Right lobe of liver (tissue), 6 donors: Measurements from ENCODE around the gene TPGS2. TPM values are rescaled to one million over a fixed set of nuclear protein-coding genes. Genes with fewer than 3 reads are reported as not detected.
A peak's percentile ranks its signal among the peaks of the same experiment; 100 is the strongest.

Experiments used
- ATAC-seq, 4 donors: fragments of 200-7000 bp; cut with Tn5 transposase; one replicate each; pipeline ENCODE4 v1.9.1; 2020; ENCODE audit warnings: mild to moderate bottlenecking in 4 of 4, moderate library complexity in 4 of 4
- DNase-seq, 3 donors: peaks; one replicate each; pipeline ENCODE4 v3.0.0-alpha.2; 2020
- H3K27ac ChIP-seq, 3 donors: fragments of 200-600 bp; one replicate each; pipeline ENCODE4 v1.8.0; 2022
- H3K27me3 ChIP-seq, 2 donors: fragments of 200-600 bp; one replicate each; pipeline ENCODE4 v1.8.0; 2022
- H3K36me3 ChIP-seq, 4 donors: fragments of 200-600 bp; sonication (generic) in 1 of 4; one replicate each; pipeline versions ENCODE4 v1.5.1 to v1.8.0; 2017 to 2022; ENCODE audit warnings: control low read depth in 1 of 4
- H3K4me1 ChIP-seq, 4 donors: fragments of 200-600 bp; sonication (generic) in 1 of 4; one replicate each; pipeline versions ENCODE4 v1.5.1 to v1.8.0; 2017 to 2022; ENCODE audit warnings: control low read depth in 1 of 4
- H3K4me3 ChIP-seq, 3 donors: fragments of 200-600 bp; one replicate each; pipeline ENCODE4 v1.8.0; 2022
- H3K9me3 ChIP-seq, 4 donors: fragments of 200-600 bp; sonication (generic) in 1 of 4; one replicate each; pipeline versions ENCODE4 v1.5.1 to v1.8.0; 2017 to 2022; ENCODE audit warnings: control low read depth in 1 of 4
- CTCF ChIP-seq, 4 donors: fragments of 200-600 bp in 3 of 4; fragments of 450-650 bp in 1 of 4; IDR thresholded peaks; one replicate each; pipeline versions ENCODE4 v1.5.1 to v1.8.0; 2016 to 2022; ENCODE audit warnings: antibody characterized with exemption in 4 of 4, mild to moderate bottlenecking in 2 of 4
- POLR2A ChIP-seq: fragments of 450-650 bp; IDR thresholded peaks from one replicate; pipeline ENCODE4 v1.6.1; 2017; ENCODE audit warnings: antibody characterized with exemption, mild to moderate bottlenecking
- WGBS: methylation state at CpG from one replicate; pipeline ENCODE4 v1.1.6; 2018; ENCODE audit warnings: low coverage, low lambda C conversion rate; ENCODE audit not compliant: insufficient coverage; ENCODE audit errors: missing lambda C conversion rate; 5-methylcytosine and 5-hydroxymethylcytosine counted together
- intact Hi-C, 2 donors: fragments of 100-400 bp; cut with DNase I; formaldehyde crosslinking; loops; one replicate each; pipeline versions ENCODE4 v1.11.2 to v1.14.1; 2022
- total RNA-seq, 6 experiments: library from RNA; depleted of rRNA in 2 of 6; stranded (reverse); fragments of >200 nt in 2 of 6; fragmentation: NEBNext Ultra II Directional in 3 of 6; extraction: Animal tissue kit (Norgen Biotek cat#: 25700) in 3 of 6; gene quantifications; one replicate each; pipeline versions ENCODE4 v1.1.0 to v1.2.4, GENCODE V29; 2016 to 2023
- donor health status: DM: no; HTN: yes; CAD: no.
- donor health status: DM: no; HTN: no; CAD: no.
- donor health status: DM: no; HTN: no; CAD: no.
- donor health status: DM: no; HTN: yes; CAD: no.
- donor health status: DM: no; HTN: yes; CAD: no.

The TPGS2 gene
- total RNA-seq, 6 experiments from 2014 or later: 14.0 to 56.2 (median 23.1) TPM

- WGBS: 11% methylated on average over 16 of the region's 17 CpGs
- no peaks in the 10 kb centered on the region for H3K9me3 ChIP-seq
- H3K4me3 ChIP-seq: peak overlapping the region; percentile 76 to 97 (median 85)
- ATAC-seq (no peak), DNase-seq (no peak)
- no peaks in the 10 kb centered on the region for H3K27me3 ChIP-seq
- no peak for TF ChIP-seq POLR2A
- peak in 1 of 4 donors; percentile 3 for TF ChIP-seq CTCF (IDR thresholded peaks at IDR 0.05)
- H3K4me1 ChIP-seq: peaks cover 0 to 7% (median 0%) of the 10 kb centered on the region in 4 donors
- intact Hi-C loops: no loop called here
- H3K27ac ChIP-seq: peak overlapping the region; percentile 49 to 81 (median 61)
- H3K36me3 ChIP-seq: no peaks in the 10 kb centered on the region
Observed at GRCh38 chr18:36829362-36830157, 758 bp upstream of the TPGS2 start.

- Histone ChIP-seq H3K9me3 (no peaks in the 10 kb centered on the region), H3K27me3 (no peaks in the 10 kb centered on the region), H3K4me3 (peak overlapping the region; percentile 76 to 97 (median 85)), H3K36me3 (no peaks in the 10 kb centered on the region), H3K27ac (peak overlapping the region; percentile 50 to 81 (median 61)), H3K4me1 (peaks cover 0 to 7% (median 0%) of the 10 kb centered on the region in 4 donors)
- intact Hi-C loops: no loop called here
- ATAC-seq (peak; percentile 17 to 37 (median 32)), DNase-seq (peak in 1 of 3 donors; percentile 38)
- TF ChIP-seq CTCF (IDR thresholded peaks at IDR 0.05) (no peak), POLR2A (no peak)
- 2% methylated on average over 13 of the region's 18 CpGs for WGBS
Observed at GRCh38 chr18:36828157-36828629, 609 bp downstream of the TPGS2 start.

GRCh38 chr18:36826556-36826955 lies 2.2 kb downstream of the TPGS2 start:
- H3K27ac ChIP-seq: no peak overlapping the region
- H3K4me1 ChIP-seq: peaks cover 0 to 7% (median 0%) of the 10 kb centered on the region in 4 donors
- intact Hi-C loops: no loop called here
- ATAC-seq (no peak), DNase-seq (no peak)
- no peaks in the 10 kb centered on the region for H3K9me3 ChIP-seq
- H3K36me3 ChIP-seq: no peaks in the 10 kb centered on the region
- 97% methylated on average over 3 of the region's 3 CpGs for WGBS
- no peak for TF ChIP-seq POLR2A
- no peak for TF ChIP-seq CTCF (IDR thresholded peaks at IDR 0.05)
- H3K4me3 ChIP-seq: no peak overlapping the region
- H3K27me3 ChIP-seq: no peaks in the 10 kb centered on the region

GRCh38 chr18:36825526-36825925 lies 3.3 kb downstream of the TPGS2 start:
- ATAC-seq (no peak), DNase-seq (no peak)
- Histone ChIP-seq H3K9me3 (no peaks in the 10 kb centered on the region), H3K27ac (no peak overlapping the region), H3K4me3 (no peak overlapping the region), H3K27me3 (no peaks in the 10 kb centered on the region), H3K36me3 (no peaks in the 10 kb centered on the region), H3K4me1 (peaks cover 0 to 7% (median 0%) of the 10 kb centered on the region in 4 donors)
- TF ChIP-seq CTCF (IDR thresholded peaks at IDR 0.05) (no peak), POLR2A (no peak)
- intact Hi-C loops: no loop called here
